OCI-LY1 (cell line): Measurements from ENCODE around the gene CACNA1I.

Experiments
- H2AFZ ChIP-seq: fragments of 200-600 bp; sonication (generic), shearing (Covaris generic); 2 replicates; pipeline ENCODE4 v1.6.0; 2014; ENCODE audit warnings: antibody characterized with exemption, mild to moderate bottlenecking, low read length
- H3F3A ChIP-seq: fragments of 200-600 bp; sonication (generic), shearing (Covaris generic); 2 replicates; pipeline ENCODE4 v1.6.0; 2014; ENCODE audit warnings: mild to moderate bottlenecking, antibody characterized with exemption, low read length, moderate library complexity; ENCODE audit not compliant: insufficient read depth
- H3K27ac ChIP-seq: fragments of 200-600 bp; sonication (generic); 2 replicates; pipeline ENCODE4 v1.5.1; 2014; ENCODE audit warnings: low read length, mixed run types, mild to moderate bottlenecking, low read depth; ENCODE audit not compliant: poor library complexity, severe bottlenecking
- H3K27me3 ChIP-seq: fragments of 200-600 bp; sonication (generic); 2 replicates; pipeline ENCODE4 v1.6.0; 2014; ENCODE audit warnings: antibody characterized with exemption, mild to moderate bottlenecking, low read length, moderate library complexity; ENCODE audit not compliant: insufficient read depth
- H3K36me3 ChIP-seq: fragments of 200-600 bp; sonication (generic); 2 replicates; pipeline ENCODE4 v1.6.1; 2014; ENCODE audit warnings: mild to moderate bottlenecking, antibody characterized with exemption, low read length, moderate library complexity, mixed read lengths; ENCODE audit not compliant: insufficient read depth
- H3K4me1 ChIP-seq: fragments of 200-600 bp; sonication (generic); 2 replicates; pipeline ENCODE4 v1.5.1; 2014; ENCODE audit warnings: mild to moderate bottlenecking, low read length, moderate library complexity; ENCODE audit not compliant: insufficient read depth, severe bottlenecking
- H3K4me2 ChIP-seq: fragments of 200-600 bp; sonication (generic), shearing (Covaris generic); 2 replicates; pipeline ENCODE4 v1.6.1; 2014; ENCODE audit warnings: low read length
- H3K4me3 ChIP-seq: fragments of 200-600 bp; sonication (generic); 2 replicates; pipeline ENCODE4 v1.5.1; 2014; ENCODE audit warnings: low read length, low read depth, mild to moderate bottlenecking, mixed read lengths; ENCODE audit not compliant: poor library complexity, severe bottlenecking
- H3K79me2 ChIP-seq: fragments of 200-600 bp; shearing (Covaris generic); 2 replicates; pipeline ENCODE4 v1.6.1; 2016; ENCODE audit warnings: mixed run types, low read length, mixed read lengths; ENCODE audit not compliant: insufficient read depth
- H3K9ac ChIP-seq: fragments of 200-600 bp; sonication (generic), shearing (Covaris generic); 2 replicates; pipeline ENCODE4 v1.6.1; 2014; ENCODE audit warnings: mild to moderate bottlenecking, low read length, mixed read lengths
- H3K9me2 ChIP-seq: fragments of 200-600 bp; sonication (generic), shearing (Covaris generic); 2 replicates; pipeline ENCODE4 v1.6.1; 2014; ENCODE audit warnings: low read depth, mild to moderate bottlenecking, low read length, mixed read lengths
- H3K9me3 ChIP-seq: fragments of 200-600 bp; shearing (Covaris generic); 2 replicates; pipeline ENCODE4 v1.6.1; 2014; ENCODE audit warnings: low read length, mixed read lengths
- H4K20me1 ChIP-seq: fragments of 200-600 bp; sonication (generic), shearing (Covaris generic); 2 replicates; pipeline ENCODE4 v1.6.0; 2016; ENCODE audit warnings: mild to moderate bottlenecking, low read length; ENCODE audit not compliant: insufficient read depth
- EZH2 ChIP-seq: fragments of 200-600 bp; sonication (generic), shearing (Covaris generic); IDR thresholded peaks from 2 replicates; pipeline ENCODE4 v1.8.0; 2017; ENCODE audit warnings: borderline replicate concordance, mixed run types, mild to moderate bottlenecking, antibody characterized with exemption, low read length, moderate library complexity, mixed read lengths
- TF ChIP-seq, protein P1 (sequence below): fragments of 200-600 bp; sonication (generic), shearing (Covaris generic); IDR thresholded peaks from 2 replicates; pipeline ENCODE4 v1.5.1; 2017; ENCODE audit warnings: mild to moderate bottlenecking, antibody characterized with exemption, low read length, moderate library complexity, mixed read lengths

Gene CACNA1I

DNA sequence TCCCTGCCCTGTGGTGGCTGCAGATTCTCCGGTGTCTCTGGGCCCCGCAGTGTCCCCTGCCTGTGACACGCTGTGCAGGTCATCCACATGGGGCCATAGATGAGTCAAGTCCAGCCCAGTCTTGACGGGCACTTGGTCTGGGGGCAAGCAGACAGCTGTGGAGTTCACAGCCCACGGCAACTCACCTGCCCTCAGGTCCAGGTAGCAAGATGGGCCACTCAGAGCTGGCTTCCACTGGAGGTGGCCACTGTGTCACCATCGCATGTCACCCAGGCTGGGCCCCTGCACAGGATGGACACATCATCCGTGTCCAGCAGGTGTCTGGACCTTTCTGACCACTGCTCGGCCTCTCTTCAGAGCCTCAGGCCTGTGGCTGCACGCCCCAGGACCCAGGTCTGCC, 109.9 kb downstream of the CACNA1I start:
- no peaks in the 10 kb centered on the region for H3K9me3 ChIP-seq
- H3F3A ChIP-seq: no peaks in the 10 kb centered on the region
- H3K9me2 ChIP-seq: no peaks in the 10 kb centered on the region
- H3K36me3 ChIP-seq: no peaks in the 10 kb centered on the region
- no peaks in the 10 kb centered on the region for H3K79me2 ChIP-seq
- TF ChIP-seq, protein P1, sequence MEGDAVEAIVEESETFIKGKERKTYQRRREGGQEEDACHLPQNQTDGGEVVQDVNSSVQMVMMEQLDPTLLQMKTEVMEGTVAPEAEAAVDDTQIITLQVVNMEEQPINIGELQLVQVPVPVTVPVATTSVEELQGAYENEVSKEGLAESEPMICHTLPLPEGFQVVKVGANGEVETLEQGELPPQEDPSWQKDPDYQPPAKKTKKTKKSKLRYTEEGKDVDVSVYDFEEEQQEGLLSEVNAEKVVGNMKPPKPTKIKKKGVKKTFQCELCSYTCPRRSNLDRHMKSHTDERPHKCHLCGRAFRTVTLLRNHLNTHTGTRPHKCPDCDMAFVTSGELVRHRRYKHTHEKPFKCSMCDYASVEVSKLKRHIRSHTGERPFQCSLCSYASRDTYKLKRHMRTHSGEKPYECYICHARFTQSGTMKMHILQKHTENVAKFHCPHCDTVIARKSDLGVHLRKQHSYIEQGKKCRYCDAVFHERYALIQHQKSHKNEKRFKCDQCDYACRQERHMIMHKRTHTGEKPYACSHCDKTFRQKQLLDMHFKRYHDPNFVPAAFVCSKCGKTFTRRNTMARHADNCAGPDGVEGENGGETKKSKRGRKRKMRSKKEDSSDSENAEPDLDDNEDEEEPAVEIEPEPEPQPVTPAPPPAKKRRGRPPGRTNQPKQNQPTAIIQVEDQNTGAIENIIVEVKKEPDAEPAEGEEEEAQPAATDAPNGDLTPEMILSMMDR: no peak
- H3K27ac ChIP-seq: no peak overlapping the region
- no peaks in the 10 kb centered on the region for H3K4me1 ChIP-seq
- no peak overlapping the region for H3K9ac ChIP-seq
- H2AFZ ChIP-seq: no peak overlapping the region
- H3K4me2 ChIP-seq: no peak overlapping the region
- no peaks in the 10 kb centered on the region for H4K20me1 ChIP-seq
- no peak overlapping the region for H3K4me3 ChIP-seq
- no peaks in the 10 kb centered on the region for H3K27me3 ChIP-seq

DNA sequence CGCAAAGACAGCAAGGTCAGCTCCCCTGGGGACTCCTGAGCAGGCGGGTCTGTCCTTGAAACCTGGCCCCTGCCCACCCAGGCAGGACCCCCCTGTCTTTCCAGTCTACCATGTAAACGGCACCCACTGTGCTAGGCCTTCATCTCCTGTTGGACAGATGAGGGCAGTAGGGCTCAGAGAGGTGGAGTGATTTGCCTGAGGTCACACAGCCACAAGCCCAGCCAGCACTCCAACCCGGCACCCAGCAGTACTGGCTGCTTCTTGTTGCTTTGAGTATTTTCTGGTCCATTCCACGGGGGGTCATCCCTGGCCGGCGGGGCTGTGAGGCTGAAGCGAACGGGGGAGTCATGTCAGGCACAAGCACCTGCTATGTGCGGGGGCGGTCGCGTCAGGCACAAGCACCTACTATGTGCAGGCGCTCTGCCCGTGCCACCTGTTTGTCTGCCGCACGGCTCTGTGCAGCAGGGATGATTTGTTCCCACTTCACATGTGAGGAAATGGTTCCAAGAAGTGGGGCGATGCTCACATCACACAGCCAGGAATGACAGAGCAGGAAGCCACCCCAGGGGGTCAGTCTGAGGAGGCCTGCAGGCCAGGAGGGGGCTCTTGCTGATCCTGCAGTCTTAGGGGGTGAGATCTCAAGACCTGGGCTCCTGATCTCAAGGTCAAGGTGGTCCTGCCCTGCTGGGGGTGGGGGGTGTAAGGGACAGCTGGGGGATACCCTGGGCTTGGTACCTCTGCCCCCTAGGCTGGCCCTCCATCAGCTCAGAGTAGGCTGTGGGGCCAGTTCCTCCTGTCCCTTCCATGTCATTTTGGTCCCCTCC, 110.7 kb downstream of the CACNA1I start:
- H3K9me3 ChIP-seq: no peaks in the 10 kb centered on the region
- H4K20me1 ChIP-seq: no peaks in the 10 kb centered on the region
- no peak overlapping the region for H3K4me2 ChIP-seq
- no peaks in the 10 kb centered on the region for H3K27me3 ChIP-seq
- H2AFZ ChIP-seq: no peak overlapping the region
- no peak for TF ChIP-seq EZH2
- TF ChIP-seq, protein P1: no peak
- no peaks in the 10 kb centered on the region for H3K36me3 ChIP-seq
- H3K9me2 ChIP-seq: no peaks in the 10 kb centered on the region
- H3K27ac ChIP-seq: no peak overlapping the region
- no peak overlapping the region for H3K9ac ChIP-seq
- no peaks in the 10 kb centered on the region for H3K79me2 ChIP-seq
- H3K4me3 ChIP-seq: no peak overlapping the region
- no peaks in the 10 kb centered on the region for H3K4me1 ChIP-seq
- H3F3A ChIP-seq: no peaks in the 10 kb centered on the region

- no peaks in the 10 kb centered on the region for H3K79me2 ChIP-seq
- H3K4me3 ChIP-seq: no peak overlapping the region
- no peaks in the 10 kb centered on the region for H3K9me3 ChIP-seq
- H3K4me1 ChIP-seq: no peaks in the 10 kb centered on the region
- no peaks in the 10 kb centered on the region for H3F3A ChIP-seq
- H3K4me2 ChIP-seq: no peak overlapping the region
- no peaks in the 10 kb centered on the region for H3K9me2 ChIP-seq
- H4K20me1 ChIP-seq: no peaks in the 10 kb centered on the region
- no peak overlapping the region for H2AFZ ChIP-seq
- TF ChIP-seq, protein P1: no peak
- no peak for TF ChIP-seq EZH2
- no peaks in the 10 kb centered on the region for H3K27me3 ChIP-seq
- no peak overlapping the region for H3K27ac ChIP-seq
- H3K36me3 ChIP-seq: no peaks in the 10 kb centered on the region
- H3K9ac ChIP-seq: no peak overlapping the region
Observed at GRCh38 chr22:39682994-39683393, 112.4 kb downstream of the CACNA1I start.
